Peyer's patch (tissue), 4 donors: ENCODE results near the gene ADGRD1. TPM values are rescaled to one million over a fixed set of nuclear protein-coding genes. Genes with fewer than 3 reads are reported as not detected.

Source experiments
- DNase-seq, 3 donors: peaks; one replicate each; pipeline ENCODE4 v3.0.0-alpha.2; 2017 to 2019
- H3K27ac ChIP-seq, 4 donors: fragments of 200-600 bp; sonication (generic); one replicate each; pipeline ENCODE4 v1.5.1; 2016 to 2019
- H3K27me3 ChIP-seq, 2 donors: fragments of 200-600 bp; sonication (generic); one replicate each; pipeline ENCODE4 v1.5.1; 2019
- H3K36me3 ChIP-seq, 3 donors: fragments of 200-600 bp; sonication (generic); one replicate each; pipeline ENCODE4 v1.5.1; 2016 to 2019
- H3K4me1 ChIP-seq, 4 donors: fragments of 200-600 bp; sonication (generic); one replicate each; pipeline ENCODE4 v1.5.1; 2016 to 2019
- H3K4me3 ChIP-seq, 4 donors: fragments of 200-600 bp; sonication (generic); 1 replicate in 3 of 4; 2 replicates in 1 of 4; pipeline ENCODE4 v1.5.1; 2016 to 2019; ENCODE audit warnings: mild to moderate bottlenecking in 1 of 4
- H3K9me3 ChIP-seq, 4 donors: fragments of 200-600 bp; sonication (generic); one replicate each; pipeline ENCODE4 v1.5.1; 2016 to 2019; ENCODE audit warnings: mild to moderate bottlenecking in 1 of 4
- POLR2A ChIP-seq, 2 donors: fragments of 450-650 bp; IDR thresholded peaks; one replicate each; pipeline ENCODE4 v1.5.1; 2017; ENCODE audit warnings: antibody characterized with exemption in 2 of 2, mild to moderate bottlenecking in 2 of 2, moderate library complexity in 2 of 2
- total RNA-seq, 4 donors: library from RNA; depleted of rRNA; stranded (reverse); fragments of >200 nt; gene quantifications; one replicate each; pipeline ENCODE4 v1.1.0, GENCODE V29; 2016
- TF ChIP-seq, protein P1 (sequence below), 6 experiments: fragments of 450-650 bp in 4 of 6; fragments of 200-600 bp in 2 of 6; sonication (generic) in 1 of 6; IDR thresholded peaks; one replicate each; pipeline ENCODE4 v1.5.1; 2017 to 2019; ENCODE audit warnings: antibody characterized with exemption in 6 of 6, mild to moderate bottlenecking in 3 of 6, moderate library complexity in 1 of 6

The ADGRD1 gene
- total RNA-seq, 4 donors from 2014 or later = 7.0 to 42.9 (median 27.9) TPM

DNA sequence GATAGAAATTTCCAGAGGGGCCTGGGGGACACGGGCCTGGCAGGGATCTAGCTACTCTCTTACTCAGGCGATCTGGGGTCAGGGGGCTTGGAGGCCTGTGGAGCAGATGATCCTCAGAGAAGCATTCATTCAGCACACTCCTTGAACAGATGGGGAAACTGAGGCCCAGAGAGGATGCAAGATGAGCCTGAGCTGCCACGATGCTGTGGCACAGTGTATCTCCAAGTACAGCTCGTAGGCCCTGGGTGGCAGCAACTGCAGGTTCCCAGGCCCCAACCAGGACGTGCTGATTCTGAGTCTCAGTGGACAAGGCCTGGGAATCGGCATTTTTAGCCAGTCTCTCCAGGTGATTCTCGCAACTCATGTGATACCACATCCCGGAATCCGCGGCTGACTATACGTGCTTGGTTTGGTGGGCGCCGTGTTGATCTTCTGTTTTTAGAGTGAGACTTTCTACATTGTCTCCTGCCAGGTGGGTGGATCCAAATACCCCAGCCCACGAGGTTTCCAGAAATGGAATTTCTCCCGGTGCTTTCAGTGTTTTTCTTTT lies 22.5 kb downstream of the ADGRD1 start:
- H3K4me1 ChIP-seq = peaks cover 0 to 7% (median 0%) of the 10 kb centered on the region in 4 donors

DNA sequence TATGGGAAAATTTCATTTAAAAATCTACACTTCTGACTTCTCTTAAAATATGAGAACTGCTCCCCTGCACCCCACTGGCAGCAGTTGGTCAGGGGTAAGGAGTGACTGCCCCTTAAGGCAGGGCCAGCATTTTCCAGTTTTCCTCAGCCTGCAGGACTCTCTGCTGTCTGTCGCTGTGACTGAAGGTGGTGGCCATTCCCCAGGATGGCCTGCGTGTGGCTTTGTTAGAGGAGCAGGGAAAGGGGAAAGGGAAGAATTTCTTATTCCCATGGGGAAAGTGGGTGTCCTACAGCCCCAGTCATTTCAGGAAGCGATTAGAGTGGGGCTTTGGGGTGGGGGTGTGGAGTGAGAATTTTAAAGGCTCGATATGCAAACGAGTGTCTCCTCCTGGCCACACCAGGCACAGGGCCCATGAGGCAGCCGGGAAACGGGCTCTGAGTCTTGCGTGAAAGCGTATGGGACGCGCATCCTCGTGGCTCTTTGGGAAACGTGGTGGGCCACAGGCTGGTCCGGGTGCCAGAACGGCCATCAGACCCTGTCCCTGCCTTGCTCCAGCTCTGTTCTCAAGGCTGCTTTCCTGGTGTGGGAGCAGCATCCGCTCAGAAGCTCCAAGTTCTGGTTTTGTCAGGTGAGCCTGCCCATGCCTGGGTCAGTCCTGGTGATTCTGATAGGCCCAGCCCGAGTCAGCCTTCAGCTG lies 23.5 kb downstream of the ADGRD1 start:
- no peak for DNase-seq
- Histone ChIP-seq H3K27me3 (no peaks in the 10 kb centered on the region), H3K9me3 (no peaks in the 10 kb centered on the region), H3K27ac (no peak overlapping the region), H3K4me1 (peaks cover 0 to 10% (median 0%) of the 10 kb centered on the region in 4 donors), H3K4me3 (no peak overlapping the region), H3K36me3 (no peaks in the 10 kb centered on the region)
- TF ChIP-seq, protein P1, sequence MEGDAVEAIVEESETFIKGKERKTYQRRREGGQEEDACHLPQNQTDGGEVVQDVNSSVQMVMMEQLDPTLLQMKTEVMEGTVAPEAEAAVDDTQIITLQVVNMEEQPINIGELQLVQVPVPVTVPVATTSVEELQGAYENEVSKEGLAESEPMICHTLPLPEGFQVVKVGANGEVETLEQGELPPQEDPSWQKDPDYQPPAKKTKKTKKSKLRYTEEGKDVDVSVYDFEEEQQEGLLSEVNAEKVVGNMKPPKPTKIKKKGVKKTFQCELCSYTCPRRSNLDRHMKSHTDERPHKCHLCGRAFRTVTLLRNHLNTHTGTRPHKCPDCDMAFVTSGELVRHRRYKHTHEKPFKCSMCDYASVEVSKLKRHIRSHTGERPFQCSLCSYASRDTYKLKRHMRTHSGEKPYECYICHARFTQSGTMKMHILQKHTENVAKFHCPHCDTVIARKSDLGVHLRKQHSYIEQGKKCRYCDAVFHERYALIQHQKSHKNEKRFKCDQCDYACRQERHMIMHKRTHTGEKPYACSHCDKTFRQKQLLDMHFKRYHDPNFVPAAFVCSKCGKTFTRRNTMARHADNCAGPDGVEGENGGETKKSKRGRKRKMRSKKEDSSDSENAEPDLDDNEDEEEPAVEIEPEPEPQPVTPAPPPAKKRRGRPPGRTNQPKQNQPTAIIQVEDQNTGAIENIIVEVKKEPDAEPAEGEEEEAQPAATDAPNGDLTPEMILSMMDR (IDR thresholded peaks at IDR 0.05) = no peak
- no peak for TF ChIP-seq POLR2A (IDR thresholded peaks at IDR 0.05)

More for the DNA sequence above, 22.5 kb downstream of the ADGRD1 start:
- TF ChIP-seq POLR2A (IDR thresholded peaks at IDR 0.05) = no peak
- TF ChIP-seq, protein P1 (IDR thresholded peaks at IDR 0.05) = no peak
- DNase-seq = no peak
- Histone ChIP-seq H3K36me3 (no peaks in the 10 kb centered on the region), H3K4me3 (no peak overlapping the region), H3K27me3 (no peaks in the 10 kb centered on the region), H3K9me3 (no peaks in the 10 kb centered on the region), H3K27ac (no peak overlapping the region)

DNA sequence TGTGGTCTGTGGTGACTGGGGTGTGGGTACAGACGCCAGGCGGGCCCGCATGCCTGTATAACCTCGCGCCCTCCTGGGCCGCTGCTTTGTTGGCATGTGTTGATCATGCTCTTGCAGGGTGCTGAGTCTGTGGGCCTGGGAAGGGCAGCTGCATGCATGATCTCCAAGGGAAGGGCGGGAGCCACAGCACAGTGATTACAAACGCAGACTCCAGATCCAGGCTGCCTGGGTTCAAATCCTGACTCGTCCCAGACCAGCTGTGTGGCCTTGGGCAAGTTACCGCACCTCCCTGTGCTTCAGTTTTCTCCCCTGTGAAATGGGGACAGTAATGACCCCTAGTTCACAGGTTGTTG lies 24.0 kb downstream of the ADGRD1 start:
- TF ChIP-seq POLR2A (IDR thresholded peaks at IDR 0.05) = no peak
- TF ChIP-seq, protein P1 (IDR thresholded peaks at IDR 0.05) = no peak
- Histone ChIP-seq H3K4me1 (peaks cover 0 to 10% (median 0%) of the 10 kb centered on the region in 4 donors), H3K36me3 (no peaks in the 10 kb centered on the region), H3K4me3 (no peak overlapping the region), H3K9me3 (no peaks in the 10 kb centered on the region), H3K27ac (no peak overlapping the region), H3K27me3 (no peaks in the 10 kb centered on the region)
- no peak for DNase-seq

DNA sequence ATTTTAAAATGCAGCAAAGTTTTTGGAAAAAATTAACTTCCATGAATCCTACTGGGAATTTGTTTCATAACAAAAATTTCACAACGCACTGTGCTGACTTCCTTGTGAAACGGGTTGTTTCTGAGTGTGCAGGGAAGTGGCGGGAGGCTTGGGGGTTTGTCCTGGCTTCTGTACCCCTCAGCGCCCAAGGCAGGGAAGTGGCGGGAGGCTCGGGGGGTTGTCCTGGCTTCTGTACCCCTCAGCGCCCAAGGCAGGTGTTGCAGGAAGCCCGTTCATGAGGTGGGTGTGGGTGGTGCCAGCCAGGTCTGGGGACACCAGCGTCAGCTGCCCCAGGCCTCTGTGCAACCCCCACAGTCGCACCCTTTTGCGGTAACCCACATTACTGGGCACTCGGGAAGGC lies 25.1 kb downstream of the ADGRD1 start:
- Histone ChIP-seq H3K4me1 (peaks cover 0 to 10% (median 0%) of the 10 kb centered on the region in 4 donors), H3K4me3 (no peak overlapping the region), H3K27me3 (no peaks in the 10 kb centered on the region), H3K9me3 (no peaks in the 10 kb centered on the region), H3K27ac (no peak overlapping the region), H3K36me3 (no peaks in the 10 kb centered on the region)
- TF ChIP-seq, protein P1 (IDR thresholded peaks at IDR 0.05) = no peak
- no peak for TF ChIP-seq POLR2A (IDR thresholded peaks at IDR 0.05)
- no peak for DNase-seq

DNA sequence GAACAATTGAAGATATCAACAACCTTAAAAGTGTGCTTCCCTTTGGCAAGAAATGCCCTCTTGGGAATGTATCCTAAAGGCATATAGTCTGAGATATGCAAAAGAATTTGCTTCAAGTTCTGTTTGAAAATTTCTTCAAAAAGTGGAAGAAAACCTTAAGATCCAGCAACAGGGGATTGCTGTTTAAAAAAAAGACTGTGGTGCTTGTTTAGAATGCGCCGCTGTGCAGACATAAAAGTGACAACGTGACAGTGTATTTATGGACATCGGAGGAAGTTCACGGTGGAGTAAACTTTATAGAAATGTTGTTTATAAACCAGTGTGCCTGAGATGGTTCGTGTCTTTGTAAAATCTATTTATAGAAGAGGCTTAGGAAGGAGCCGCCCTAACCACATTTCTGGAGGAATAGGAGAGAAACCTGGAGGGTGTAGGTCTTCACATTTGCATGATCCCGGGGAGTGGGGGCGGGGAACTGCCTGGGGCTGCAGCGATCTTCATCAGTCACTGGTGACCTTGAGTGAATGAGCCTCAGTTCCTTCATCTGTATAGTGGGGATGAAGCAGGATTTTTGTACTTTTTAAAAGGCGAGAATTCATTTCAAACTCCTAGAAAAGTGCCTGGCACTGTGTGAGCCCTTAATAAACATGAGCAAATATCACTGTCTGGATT lies 27.5 kb downstream of the ADGRD1 start:
- Histone ChIP-seq H3K4me1 (peaks cover 0 to 10% (median 0%) of the 10 kb centered on the region in 4 donors), H3K36me3 (no peaks in the 10 kb centered on the region), H3K9me3 (no peaks in the 10 kb centered on the region), H3K27me3 (no peaks in the 10 kb centered on the region), H3K4me3 (no peak overlapping the region), H3K27ac (no peak overlapping the region)
- DNase-seq = no peak
- no peak for TF ChIP-seq POLR2A (IDR thresholded peaks at IDR 0.05)
- TF ChIP-seq, protein P1 (IDR thresholded peaks at IDR 0.05) = no peak
